ENCODE results near the gene RNH1.

RNH1 gene

GRCh38 chr11:506995-507726 is at the start of gene RNH1:
TSS of gene RNH1 (minus strand) at chr11:507242. CDS start at chr11:502162, 5,080 bp downstream.
- DNase-seq, result peak; percentile 59

GRCh38 chr11:555780-556661 is 49.0 kb upstream of the RNH1 start:
- DNase-seq, result no peak

- no peak for DNase-seq
Observed at GRCh38 chr11:555227-555779, 48.3 kb upstream of the RNH1 start.

GRCh38 chr11:554428-555226 is 47.6 kb upstream of the RNH1 start:
- no peak for DNase-seq

- no peak for DNase-seq
Observed at GRCh38 chr11:553988-554340, 46.9 kb upstream of the RNH1 start.

GRCh38 chr11:553083-553987 is 46.3 kb upstream of the RNH1 start:
- no peak for DNase-seq

GRCh38 chr11:551596-551995 is 44.6 kb upstream of the RNH1 start:
- no peak for DNase-seq

GRCh38 chr11:551131-551530 is 44.1 kb upstream of the RNH1 start:
- no peak for DNase-seq

- no peak for DNase-seq
Observed at GRCh38 chr11:550746-551085, 43.7 kb upstream of the RNH1 start.

GRCh38 chr11:550021-550745 is 43.1 kb upstream of the RNH1 start:
- DNase-seq, result no peak

GRCh38 chr11:548700-549603 is 41.9 kb upstream of the RNH1 start:
- no peak for DNase-seq

- no peak for DNase-seq
Observed at GRCh38 chr11:545171-545570, 38.1 kb upstream of the RNH1 start.

- no peak for DNase-seq
Observed at GRCh38 chr11:544817-545166, 37.8 kb upstream of the RNH1 start.

- no peak for DNase-seq
Observed at GRCh38 chr11:541433-541885, 34.4 kb upstream of the RNH1 start.

GRCh38 chr11:540583-541432 is 33.8 kb upstream of the RNH1 start:
- no peak for DNase-seq

GRCh38 chr11:539971-540481 is 33.0 kb upstream of the RNH1 start:
- DNase-seq, result no peak

GRCh38 chr11:538431-539051 is 31.5 kb upstream of the RNH1 start:
- no peak for DNase-seq

GRCh38 chr11:537622-538430 is 30.8 kb upstream of the RNH1 start:
- DNase-seq, result no peak
